Superior temporal gyrus (tissue), 1 donor: ENCODE measurements around the gene MADCAM1.
A peak's percentile ranks its signal among the peaks of the same experiment; 100 is the strongest.
"Not testable (repeated sequence)": the region's sequence is repeated elsewhere in the genome, so short reads cannot be mapped to it uniquely, and the experiment has no call there.

ENCODE experiments used
- DNase-seq: peaks from one replicate; pipeline ENCODE4 v3.0.0-alpha.2; 2016; ENCODE audit errors: extremely low spot score

The MADCAM1 gene

GRCh38 chr19:465056-465816 is 31.1 kb upstream of the MADCAM1 start:
- no peak for DNase-seq

DNA sequence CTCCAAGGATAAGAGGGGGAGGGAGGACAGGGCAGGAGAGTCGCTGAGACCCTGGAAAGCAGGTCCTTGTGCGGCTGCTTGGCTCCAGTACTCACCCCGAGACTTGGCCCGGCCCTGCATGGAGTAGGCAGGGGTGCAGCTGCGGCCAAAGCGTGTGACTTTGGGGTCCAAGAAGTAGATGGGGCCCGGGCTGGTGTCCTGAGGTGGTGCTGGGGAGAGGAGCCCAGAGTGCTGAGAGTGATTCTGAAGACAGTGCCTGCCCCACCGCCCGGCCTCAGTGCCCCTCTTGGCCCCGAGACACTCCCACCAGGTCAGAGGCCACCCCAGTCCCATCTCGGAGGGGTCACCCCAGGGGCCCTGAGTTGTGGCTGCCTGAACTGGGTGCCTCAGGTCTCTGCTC is 28.7 kb upstream of the MADCAM1 start:
- DNase-seq = no peak

- no peak for DNase-seq
Observed at GRCh38 chr19:468587-469256, 27.6 kb upstream of the MADCAM1 start.

- no peak for DNase-seq
Observed at GRCh38 chr19:469833-470232, 26.5 kb upstream of the MADCAM1 start.

DNA sequence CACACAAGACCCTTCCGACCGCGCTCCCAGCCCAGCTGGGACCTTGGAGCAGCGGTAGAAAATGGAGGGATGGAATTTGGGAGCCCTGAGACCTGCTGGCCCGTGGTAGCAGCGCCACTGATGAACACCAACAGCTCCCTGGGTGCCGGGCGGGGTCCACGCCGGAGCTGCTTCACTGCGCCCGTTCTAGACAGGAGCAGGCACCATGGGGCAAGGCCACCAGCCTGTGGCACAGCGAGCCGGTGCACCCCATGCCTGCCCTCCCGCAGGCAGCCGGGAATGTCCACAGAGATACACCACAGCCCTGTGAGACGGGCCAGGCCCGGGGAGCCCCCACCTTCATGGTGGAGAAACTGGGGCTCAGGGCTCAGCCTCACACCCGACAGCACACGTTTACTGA is 25.6 kb upstream of the MADCAM1 start:
- no peak for DNase-seq

DNA sequence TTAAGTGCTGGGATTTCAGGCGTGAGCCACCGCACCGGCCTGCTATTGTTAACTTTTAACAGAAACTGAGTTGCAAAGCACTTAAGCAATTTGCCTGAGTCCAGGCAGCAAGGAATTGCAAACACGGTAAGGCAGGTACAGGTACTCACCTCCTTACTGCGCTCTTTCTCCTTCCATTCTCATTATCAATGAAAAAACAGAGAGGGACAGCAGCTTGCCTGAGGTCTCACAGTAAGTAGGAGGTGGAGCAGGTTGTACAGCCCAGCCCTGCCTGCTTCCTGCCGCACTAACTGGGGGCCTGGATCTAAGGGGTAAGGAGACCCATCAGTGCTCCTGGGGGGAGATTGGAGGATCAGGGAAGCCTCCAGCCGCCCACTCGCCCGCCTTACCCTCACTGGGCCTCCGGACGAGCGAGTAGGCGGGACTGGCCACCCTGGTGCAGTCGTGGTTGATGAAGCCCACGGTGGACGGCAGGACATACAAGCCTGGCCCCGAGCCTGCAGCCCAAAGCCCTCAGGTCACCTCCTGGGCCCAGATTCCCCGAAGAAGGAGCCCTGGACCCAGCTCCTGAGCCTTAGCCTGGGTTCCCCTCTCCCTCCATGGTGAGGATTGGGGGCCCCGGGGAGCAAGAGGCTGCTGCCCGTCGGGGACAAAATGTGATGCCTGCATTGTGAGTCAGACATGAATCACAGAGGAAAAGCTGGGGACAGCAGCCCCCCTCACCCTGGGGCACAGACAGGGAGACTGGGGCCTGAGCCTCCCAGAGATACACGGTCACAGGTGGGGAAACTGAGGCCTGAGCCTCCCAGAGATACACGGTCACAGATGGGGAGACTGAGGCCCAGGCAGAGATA is 24.1 kb upstream of the MADCAM1 start:
- DNase-seq = no peak

GRCh38 chr19:474126-475078 is 21.9 kb upstream of the MADCAM1 start:
- DNase-seq = no peak

DNA sequence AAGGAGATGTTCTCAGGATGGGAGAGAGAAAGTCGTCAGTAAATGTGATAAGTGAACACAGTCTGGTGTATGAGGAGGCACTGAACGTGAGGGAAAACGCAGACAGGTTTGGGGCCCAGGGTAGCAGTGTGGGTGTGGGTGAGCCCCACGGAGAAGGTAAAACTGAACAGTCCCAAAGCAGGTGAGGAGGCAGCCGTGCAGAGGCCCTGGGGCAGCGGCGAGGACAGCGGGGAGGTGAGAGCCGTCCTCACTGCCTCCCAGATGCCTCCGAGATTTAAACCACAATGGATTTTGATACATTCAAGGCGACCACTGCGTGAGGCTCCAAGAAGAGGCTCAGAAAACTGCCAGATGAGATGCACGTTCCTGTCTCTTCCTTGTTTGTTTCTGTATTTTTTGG is 20.9 kb upstream of the MADCAM1 start:
- DNase-seq = no peak

GRCh38 chr19:478236-478903 is 17.9 kb upstream of the MADCAM1 start:
- peak; percentile 36 for DNase-seq

- no peak for DNase-seq
Observed at GRCh38 chr19:478976-479375, 17.3 kb upstream of the MADCAM1 start.

- DNase-seq = peak; percentile 80
Observed at GRCh38 chr19:480016-480855, 16.1 kb upstream of the MADCAM1 start.

DNA sequence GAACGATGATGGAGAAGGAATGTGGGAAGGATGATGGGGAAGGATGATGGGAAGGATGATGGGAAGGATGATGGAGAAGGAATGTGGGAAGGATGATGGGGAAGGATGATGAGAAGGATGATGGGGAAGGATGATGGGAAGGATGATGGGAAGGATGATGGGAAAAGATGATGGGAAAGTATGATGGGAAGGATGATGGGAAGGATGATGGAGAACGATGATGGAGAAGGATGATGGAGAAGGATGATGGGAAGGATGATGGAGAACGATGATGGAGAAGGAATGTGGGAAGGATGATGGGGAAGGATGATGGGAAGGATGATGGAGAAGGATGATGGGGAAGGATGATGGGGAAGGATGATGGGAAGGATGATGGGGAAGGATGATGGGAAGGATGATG is 15.2 kb upstream of the MADCAM1 start:
- DNase-seq = not testable (repeated sequence)

DNA sequence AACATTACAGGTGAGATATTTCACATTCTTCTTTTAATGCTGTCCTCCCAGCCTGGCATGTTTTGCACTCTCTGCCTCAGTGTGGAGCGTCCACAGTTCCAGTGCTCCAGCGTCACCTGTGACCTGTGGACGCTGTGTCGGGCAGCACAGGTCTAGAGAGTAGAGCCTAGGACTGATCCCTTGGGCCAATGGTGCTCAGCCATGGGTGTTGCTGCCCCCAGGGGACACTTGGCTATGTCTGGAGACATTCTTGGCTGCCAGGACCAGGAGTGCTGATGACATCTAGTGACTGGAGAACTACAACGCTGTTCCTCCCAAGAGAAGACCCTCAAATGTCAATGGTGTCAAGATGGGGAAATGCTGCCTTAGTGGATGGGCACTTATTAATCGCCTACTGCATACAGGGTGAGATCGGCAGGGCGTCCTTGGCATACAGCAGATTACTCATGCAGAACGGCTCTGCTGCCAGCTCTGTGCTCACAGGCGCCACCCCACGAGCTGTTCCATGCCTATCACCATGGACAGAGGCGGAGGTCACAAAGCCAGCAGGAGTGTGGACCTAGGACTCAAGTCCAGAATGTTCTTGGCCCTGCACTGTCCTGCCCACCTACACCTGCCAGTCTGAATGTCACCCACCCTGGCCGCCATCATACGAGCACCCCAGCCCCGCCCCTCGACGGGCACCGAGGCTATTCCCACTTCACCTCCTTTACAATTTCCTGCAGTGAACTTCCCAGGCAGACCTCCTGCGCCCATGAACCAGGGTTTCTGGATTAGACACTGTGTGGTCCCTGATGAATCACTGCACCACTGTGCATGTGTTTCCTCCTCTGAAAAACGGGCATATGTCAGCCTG is 13.9 kb upstream of the MADCAM1 start:
- DNase-seq = no peak

DNA sequence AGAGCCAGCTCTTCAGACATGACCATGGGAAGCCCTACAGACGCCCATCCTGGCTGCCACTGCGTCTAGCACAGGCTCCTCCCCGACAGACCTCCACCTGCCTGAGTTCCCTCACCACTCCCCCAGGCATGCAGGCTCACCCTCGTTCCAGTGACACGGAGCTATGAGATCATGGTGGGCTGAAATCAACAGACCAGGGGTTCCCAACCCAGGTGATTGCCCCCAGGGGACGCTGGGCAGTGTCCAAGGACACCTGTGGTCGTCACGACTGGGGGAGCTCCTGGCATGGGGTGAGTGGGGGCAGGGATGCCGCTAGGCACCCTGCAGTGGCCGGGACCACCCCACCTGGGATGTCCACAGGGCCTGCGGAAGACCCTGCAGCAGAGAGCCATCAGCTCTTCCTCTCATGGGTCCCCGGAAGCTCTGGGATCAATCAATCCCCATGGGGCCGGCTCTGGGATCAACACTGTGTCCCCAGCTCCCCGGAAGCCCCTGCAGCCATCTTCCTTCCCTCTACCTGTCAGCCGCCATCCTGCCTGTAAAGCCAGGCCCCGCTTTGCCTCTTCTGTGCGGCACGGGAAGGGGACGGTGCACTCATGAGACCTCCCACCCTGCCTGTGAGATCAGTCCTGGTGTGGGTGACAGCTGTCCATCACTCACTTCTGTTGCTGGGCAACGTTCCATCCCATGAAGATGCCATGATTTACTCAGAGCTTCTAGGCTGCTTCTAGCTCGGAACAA is 12.8 kb upstream of the MADCAM1 start:
- DNase-seq = no peak

DNA sequence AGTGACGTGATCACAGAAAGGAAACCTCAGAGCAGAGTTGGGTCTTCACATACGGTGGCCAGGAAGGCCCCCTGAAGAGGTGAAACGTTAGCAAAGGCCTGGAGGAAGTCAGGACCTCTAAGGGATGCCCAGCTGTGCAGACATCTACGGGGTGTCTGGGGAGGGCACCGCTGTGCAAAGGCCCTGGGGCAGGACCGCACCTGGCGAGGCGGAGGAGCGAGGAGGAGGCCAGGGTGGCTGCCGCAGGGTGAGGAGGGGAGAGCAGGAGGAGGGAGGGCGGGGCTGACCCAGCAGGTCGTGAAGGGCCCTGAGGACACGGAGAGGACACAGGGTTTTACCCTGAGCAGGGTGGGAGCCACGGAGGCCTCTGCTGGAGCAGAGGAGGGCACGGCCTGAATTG is 11.8 kb upstream of the MADCAM1 start:
- DNase-seq = no peak

DNA sequence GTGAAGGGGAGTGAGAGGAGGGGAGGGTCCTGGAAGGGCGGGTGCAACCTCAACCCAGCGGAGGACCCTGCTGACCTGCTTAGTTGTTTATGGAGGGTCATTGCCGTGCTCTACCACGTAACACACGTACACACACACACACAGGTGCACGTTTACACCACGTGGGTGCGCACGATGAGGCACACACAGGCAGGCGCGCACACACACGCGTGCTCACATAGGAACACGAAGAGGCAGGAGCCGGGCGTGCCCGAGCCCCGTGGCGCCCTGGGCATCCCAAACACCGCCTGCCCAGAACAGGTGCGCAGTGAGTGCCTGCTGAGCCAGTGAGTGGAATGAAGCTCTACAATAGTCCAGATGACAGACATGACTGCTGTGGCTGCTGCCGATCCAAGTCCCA is 11.2 kb upstream of the MADCAM1 start:
- no peak for DNase-seq

DNA sequence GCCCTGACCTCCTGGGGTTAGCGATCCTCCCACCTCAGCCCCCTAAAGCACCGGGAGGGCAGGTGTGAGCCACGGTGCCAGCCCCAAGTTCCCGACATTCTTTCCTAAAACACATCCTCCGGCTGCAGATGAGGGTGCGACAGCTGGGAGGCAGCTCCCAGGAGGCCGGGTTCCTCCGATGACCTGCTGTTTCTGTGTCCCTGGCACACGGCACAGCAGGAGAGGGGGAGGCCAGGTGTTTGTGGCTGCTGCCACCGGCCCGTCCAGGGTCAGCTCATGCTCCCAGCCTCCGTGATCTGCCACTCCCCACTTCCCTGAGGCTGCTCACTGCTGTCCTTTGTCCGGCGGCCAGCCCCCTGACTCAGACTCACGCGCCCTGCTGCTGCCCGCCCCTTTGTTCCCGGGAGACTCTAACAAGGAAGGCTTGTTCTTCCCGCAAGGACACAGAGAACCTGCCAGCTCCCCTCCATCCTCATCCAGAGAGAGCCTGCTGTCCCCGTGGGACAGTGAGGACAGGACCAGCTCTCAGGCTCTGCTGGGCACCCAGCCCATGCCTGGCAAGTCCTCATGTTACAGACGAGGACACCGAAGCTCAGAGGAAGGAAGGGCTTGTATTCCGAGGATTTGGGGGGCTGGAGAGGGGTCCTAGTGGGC is 10.6 kb upstream of the MADCAM1 start:
- DNase-seq = peak; percentile 84
